H1 (cell line): ENCODE data around the gene ILF3.

Experiments
- CTCF ChIP-seq, 3 experiments: IDR thresholded peaks; 1 replicate in 2 of 3; 2 replicates in 1 of 3; pipeline versions ENCODE4 v1.5.1 to v1.6.1; 2011; ENCODE audit warnings: low read length in 3 of 3, mild to moderate bottlenecking in 3 of 3, inconsistent platforms in 2 of 3, low read depth in 1 of 3, moderate library complexity in 1 of 3; ENCODE audit not compliant: insufficient read depth in 1 of 3; ENCODE audit errors: control extremely low read depth in 1 of 3
- POLR2A ChIP-seq, 2 experiments: IDR thresholded peaks; 1 replicate in 1 of 2; 2 replicates in 1 of 2; pipeline ENCODE4 v1.6.1; 2011; ENCODE audit warnings: low read depth in 2 of 2, low read length in 2 of 2, mild to moderate bottlenecking in 2 of 2; ENCODE audit errors: control extremely low read depth in 1 of 2

DNA sequence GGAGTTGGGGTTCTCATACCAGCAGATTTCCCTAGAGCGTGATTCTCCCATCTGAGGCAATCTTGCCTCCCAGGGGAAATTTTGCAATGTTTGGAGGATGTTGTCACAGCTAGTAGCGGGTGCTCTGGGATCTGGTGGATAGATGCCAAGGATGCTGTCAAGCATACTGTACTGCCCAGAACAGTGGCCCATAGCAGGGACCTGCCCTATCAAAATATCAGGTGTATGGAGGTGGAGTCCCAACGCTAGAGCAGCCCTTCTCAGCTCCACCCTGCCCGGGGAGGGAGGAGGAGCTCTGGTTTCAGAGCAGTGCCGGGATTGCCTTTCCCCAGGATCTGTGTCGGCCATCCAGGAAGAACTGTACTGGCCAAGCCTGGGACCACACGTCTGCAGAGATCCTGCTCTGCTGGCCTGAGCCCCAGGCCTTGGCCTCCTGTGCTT, 36.2 kb downstream of the ILF3 start:
- no peak for TF ChIP-seq CTCF (IDR thresholded peaks at IDR 0.05; ENCODE audit: control extremely low read depth in 1 of 3, insufficient read depth in 1 of 3, low read depth in 1 of 3, low read length in 3 of 3)
- no peak for TF ChIP-seq POLR2A (IDR thresholded peaks at IDR 0.05; ENCODE audit: control extremely low read depth in 1 of 2, low read depth in 2 of 2, low read length in 2 of 2)
